ENCODE results near the gene YAE1. TPM values are rescaled to one million over a fixed set of nuclear protein-coding genes. Genes with fewer than 3 reads are reported as not detected.

The YAE1 gene
- total and polyA plus RNA-seq, 2 experiments from 2014 or later, result 30.5 to 107 TPM

DNA sequence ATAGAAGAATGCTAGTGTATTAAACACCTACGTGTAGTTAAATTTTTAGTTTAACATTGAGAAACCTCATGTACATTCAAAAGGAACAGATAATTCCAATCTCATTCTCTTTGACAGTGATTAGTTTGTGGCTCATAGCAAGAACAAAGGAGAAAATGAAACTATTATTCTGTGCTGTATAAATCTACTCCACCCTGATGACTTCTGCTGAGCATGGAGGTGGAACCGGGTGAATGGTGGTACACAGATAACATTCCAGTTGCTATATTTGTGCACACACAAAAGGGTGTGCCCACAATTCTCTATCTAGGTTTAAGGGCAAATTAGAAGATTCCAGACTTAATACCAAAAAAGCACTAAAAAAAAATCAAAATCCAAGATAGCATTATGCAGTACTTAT, 40.1 kb downstream of the YAE1 start:
- TF ChIP-seq, protein P1, sequence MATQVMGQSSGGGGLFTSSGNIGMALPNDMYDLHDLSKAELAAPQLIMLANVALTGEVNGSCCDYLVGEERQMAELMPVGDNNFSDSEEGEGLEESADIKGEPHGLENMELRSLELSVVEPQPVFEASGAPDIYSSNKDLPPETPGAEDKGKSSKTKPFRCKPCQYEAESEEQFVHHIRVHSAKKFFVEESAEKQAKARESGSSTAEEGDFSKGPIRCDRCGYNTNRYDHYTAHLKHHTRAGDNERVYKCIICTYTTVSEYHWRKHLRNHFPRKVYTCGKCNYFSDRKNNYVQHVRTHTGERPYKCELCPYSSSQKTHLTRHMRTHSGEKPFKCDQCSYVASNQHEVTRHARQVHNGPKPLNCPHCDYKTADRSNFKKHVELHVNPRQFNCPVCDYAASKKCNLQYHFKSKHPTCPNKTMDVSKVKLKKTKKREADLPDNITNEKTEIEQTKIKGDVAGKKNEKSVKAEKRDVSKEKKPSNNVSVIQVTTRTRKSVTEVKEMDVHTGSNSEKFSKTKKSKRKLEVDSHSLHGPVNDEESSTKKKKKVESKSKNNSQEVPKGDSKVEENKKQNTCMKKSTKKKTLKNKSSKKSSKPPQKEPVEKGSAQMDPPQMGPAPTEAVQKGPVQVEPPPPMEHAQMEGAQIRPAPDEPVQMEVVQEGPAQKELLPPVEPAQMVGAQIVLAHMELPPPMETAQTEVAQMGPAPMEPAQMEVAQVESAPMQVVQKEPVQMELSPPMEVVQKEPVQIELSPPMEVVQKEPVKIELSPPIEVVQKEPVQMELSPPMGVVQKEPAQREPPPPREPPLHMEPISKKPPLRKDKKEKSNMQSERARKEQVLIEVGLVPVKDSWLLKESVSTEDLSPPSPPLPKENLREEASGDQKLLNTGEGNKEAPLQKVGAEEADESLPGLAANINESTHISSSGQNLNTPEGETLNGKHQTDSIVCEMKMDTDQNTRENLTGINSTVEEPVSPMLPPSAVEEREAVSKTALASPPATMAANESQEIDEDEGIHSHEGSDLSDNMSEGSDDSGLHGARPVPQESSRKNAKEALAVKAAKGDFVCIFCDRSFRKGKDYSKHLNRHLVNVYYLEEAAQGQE (IDR thresholded peaks at IDR 0.05; ENCODE audit: unreplicated experiment), result no peak
- Mint-ChIP-seq H3K27me3 (ENCODE audit: insufficient read depth, low read depth, poor library complexity) (peaks cover 7% of the 10 kb centered on the region), H3K27ac (no peak overlapping the region), H3K4me3 (no peak overlapping the region), H3K36me3 (ENCODE audit: low read depth) (no peaks in the 10 kb centered on the region), H3K4me1 (peaks cover 12% of the 10 kb centered on the region; the same call in 2 of the 3 replicates), H3K9me3 (no peaks in the 10 kb centered on the region)
- Histone ChIP-seq H3K36me3 (ENCODE audit: insufficient read depth) (no peaks in the 10 kb centered on the region), H3K4me3 (no peak overlapping the region), H3K27me3 (ENCODE audit: insufficient read depth) (peaks cover 18% of the 10 kb centered on the region), H4K20me1 (replicated peaks; ENCODE audit: insufficient read depth) (no peaks in the 10 kb centered on the region), H3K9me2 (ENCODE audit: insufficient read depth) (0 out of 2 replicates have a peak, but pooled peaks cover 3% of the 10 kb centered on the region), H2AFZ (no peak overlapping the region), H3K4me2 (no peak overlapping the region), H3K4me1 (ENCODE audit: insufficient read depth) (no peaks in the 10 kb centered on the region; the same call in none of the 2 replicates), H3K27ac (ENCODE audit: low read depth) (no peak overlapping the region), H3F3A (replicated peaks; ENCODE audit: low read depth) (no peaks in the 10 kb centered on the region), H3K79me2 (replicated peaks; ENCODE audit: insufficient read depth) (no peaks in the 10 kb centered on the region)
- no peak for DNase-seq (ENCODE audit: low spot score)
- no peak for ATAC-seq

DNA sequence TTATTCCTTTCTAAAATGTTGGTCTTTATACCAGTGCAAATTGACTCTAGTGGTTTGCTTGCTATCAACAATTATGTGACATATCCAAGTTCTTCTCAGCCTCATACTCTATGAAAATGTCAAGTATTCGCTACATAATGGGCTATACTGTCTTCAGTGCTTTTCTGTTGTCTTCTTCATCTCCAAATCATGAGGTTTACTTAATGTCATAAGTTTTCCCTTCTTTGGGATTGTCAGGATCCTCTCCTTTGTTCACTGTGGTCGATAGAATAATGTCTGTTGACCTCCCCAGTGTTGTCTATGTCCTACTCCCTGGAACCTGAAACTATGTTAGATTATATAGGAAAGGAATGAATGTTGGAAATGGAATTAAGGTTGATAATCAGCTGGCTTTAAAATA, 40.7 kb downstream of the YAE1 start:
- Mint-ChIP-seq H3K4me1 (peaks cover 12% of the 10 kb centered on the region; the same call in 2 of the 3 replicates), H3K4me3 (no peak overlapping the region), H3K9me3 (no peaks in the 10 kb centered on the region), H3K36me3 (ENCODE audit: low read depth) (no peaks in the 10 kb centered on the region), H3K27me3 (ENCODE audit: insufficient read depth, low read depth, poor library complexity) (peaks cover 6% of the 10 kb centered on the region), H3K27ac (no peak overlapping the region)
- Histone ChIP-seq H2AFZ (no peak overlapping the region), H3K27me3 (ENCODE audit: insufficient read depth) (peaks cover 18% of the 10 kb centered on the region), H3K4me3 (no peak overlapping the region), H3K9me2 (ENCODE audit: insufficient read depth) (0 out of 2 replicates have a peak, but pooled peaks cover 3% of the 10 kb centered on the region), H3K4me2 (no peak overlapping the region), H3F3A (replicated peaks; ENCODE audit: low read depth) (no peaks in the 10 kb centered on the region), H3K27ac (ENCODE audit: low read depth) (no peak overlapping the region), H3K79me2 (replicated peaks; ENCODE audit: insufficient read depth) (no peaks in the 10 kb centered on the region), H4K20me1 (replicated peaks; ENCODE audit: insufficient read depth) (no peaks in the 10 kb centered on the region), H3K36me3 (ENCODE audit: insufficient read depth) (no peaks in the 10 kb centered on the region), H3K4me1 (ENCODE audit: insufficient read depth) (no peaks in the 10 kb centered on the region; the same call in none of the 2 replicates)
- no peak for ATAC-seq
- DNase-seq (ENCODE audit: low spot score), result no peak
- TF ChIP-seq, protein P2, sequence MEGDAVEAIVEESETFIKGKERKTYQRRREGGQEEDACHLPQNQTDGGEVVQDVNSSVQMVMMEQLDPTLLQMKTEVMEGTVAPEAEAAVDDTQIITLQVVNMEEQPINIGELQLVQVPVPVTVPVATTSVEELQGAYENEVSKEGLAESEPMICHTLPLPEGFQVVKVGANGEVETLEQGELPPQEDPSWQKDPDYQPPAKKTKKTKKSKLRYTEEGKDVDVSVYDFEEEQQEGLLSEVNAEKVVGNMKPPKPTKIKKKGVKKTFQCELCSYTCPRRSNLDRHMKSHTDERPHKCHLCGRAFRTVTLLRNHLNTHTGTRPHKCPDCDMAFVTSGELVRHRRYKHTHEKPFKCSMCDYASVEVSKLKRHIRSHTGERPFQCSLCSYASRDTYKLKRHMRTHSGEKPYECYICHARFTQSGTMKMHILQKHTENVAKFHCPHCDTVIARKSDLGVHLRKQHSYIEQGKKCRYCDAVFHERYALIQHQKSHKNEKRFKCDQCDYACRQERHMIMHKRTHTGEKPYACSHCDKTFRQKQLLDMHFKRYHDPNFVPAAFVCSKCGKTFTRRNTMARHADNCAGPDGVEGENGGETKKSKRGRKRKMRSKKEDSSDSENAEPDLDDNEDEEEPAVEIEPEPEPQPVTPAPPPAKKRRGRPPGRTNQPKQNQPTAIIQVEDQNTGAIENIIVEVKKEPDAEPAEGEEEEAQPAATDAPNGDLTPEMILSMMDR (conservative IDR thresholded peaks at IDR 0.05; ENCODE audit: low read depth in 2 of 2), result no peak
- no peak for TF ChIP-seq CREB1 (CRISPR knock-in tag; IDR thresholded peaks at IDR 0.05; ENCODE audit: low read depth)
- TF ChIP-seq POLR2AphosphoS5 (IDR thresholded peaks at IDR 0.05; ENCODE audit: low read depth), result no peak
- TF ChIP-seq, protein P1 (IDR thresholded peaks at IDR 0.05; ENCODE audit: unreplicated experiment), result no peak
- TF ChIP-seq EZH2phosphoT487 (IDR thresholded peaks at IDR 0.05; ENCODE audit: unreplicated experiment), result no peak
- no peak for TF ChIP-seq ZNF114 (CRISPR knock-in tag; IDR thresholded peaks at IDR 0.05)

Measured in GM23338 (cell line).